HG03342 (cell line): ENCODE data around the gene TTC27.
"Not testable (repeated sequence)": the region's sequence is repeated elsewhere in the genome, so short reads cannot be mapped to it uniquely, and the experiment has no call there.

ENCODE experiments used
- ATAC-seq: cut with Tn5 transposase; IDR thresholded peaks from one replicate; pipeline ENCODE4 v1.9.1; 2021; ENCODE audit warnings: mild to moderate bottlenecking, moderate library complexity; ENCODE audit not compliant: unreplicated experiment

The TTC27 gene

GRCh38 chr2:32750880-32751279, 123.0 kb downstream of the TTC27 start:
- ATAC-seq = no peak

GRCh38 chr2:32752205-32752604, 124.4 kb downstream of the TTC27 start:
- no peak for ATAC-seq

- no peak for ATAC-seq
Observed at GRCh38 chr2:32752952-32753351, 125.1 kb downstream of the TTC27 start.

DNA sequence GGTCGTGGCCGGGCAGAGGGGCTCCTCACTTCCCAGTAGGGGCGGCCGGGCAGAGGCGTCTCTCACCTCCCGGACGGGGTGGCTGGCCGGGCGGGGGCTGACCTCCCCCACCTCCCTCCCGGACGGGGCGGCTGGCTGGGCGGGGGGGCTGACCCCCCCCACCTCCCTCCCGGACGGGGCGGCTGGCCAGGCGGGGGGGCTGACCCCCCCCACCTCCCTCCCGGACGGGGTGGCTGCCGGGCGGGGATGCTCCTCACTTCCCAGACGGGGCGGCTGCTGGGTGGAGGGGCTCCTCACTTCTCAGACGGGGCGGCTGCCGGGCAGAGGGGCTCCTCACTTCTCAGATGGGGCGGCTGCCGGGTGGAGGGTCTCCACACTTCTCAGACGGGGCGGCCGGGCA, 126.8 kb downstream of the TTC27 start:
- not testable (repeated sequence) for ATAC-seq

DNA sequence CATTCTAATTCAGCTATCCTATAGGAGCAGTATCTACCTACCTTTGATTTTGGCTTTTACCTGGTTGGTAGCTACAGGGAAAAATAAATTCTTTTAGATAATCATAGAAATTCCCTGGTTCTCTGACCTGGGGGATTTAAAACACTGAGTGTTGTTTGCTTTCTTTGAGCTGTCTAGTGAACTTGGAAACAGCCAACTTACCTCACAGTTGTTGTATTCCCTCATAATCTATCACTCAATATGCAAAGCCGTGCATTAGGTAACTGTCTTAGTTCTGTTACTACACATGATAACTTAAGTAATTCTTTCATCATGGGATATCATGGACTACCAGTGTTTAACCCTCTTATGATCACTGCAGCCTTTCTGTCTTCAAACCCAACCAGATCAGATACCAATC, 127.8 kb downstream of the TTC27 start:
- ATAC-seq = no peak

GRCh38 chr2:32756074-32756727, 128.4 kb downstream of the TTC27 start:
- no peak for ATAC-seq

DNA sequence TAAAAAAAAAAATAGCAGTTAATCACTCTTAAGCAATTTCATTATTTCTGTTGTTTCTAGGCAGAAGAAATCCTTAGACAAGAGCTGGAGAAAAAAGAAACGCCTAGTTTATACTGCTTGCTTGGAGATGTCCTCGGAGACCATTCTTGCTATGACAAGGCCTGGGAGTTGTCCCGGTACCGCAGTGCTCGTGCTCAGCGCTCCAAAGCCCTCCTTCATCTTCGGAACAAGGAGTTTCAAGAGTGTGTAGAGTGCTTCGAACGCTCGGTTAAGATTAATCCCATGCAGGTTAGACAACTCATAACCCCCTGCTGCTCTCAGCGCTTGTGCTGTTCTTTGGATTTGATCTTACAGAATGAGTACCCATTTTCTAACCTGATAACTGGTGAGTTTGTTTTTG, 130.4 kb downstream of the TTC27 start:
- no peak for ATAC-seq

DNA sequence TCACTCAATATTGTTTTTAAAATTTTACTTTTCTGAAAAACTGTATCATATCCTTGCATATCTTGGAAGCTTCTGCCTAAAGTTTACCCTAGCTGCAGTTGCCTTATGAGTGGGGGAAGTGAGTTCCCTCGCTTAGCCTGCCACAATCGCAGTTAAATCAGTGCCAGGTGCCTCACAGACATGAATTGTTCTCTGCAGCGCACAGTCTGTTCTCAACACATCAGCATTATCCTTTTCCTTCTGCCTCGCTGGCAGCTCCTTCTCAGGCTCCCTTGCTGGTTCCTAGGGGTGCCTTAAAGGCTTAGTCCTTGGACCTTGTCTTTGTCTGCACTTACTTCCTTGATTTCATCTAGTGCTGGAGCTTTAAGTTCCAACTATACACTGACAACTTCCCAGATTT, 132.8 kb downstream of the TTC27 start:
- no peak for ATAC-seq

- no peak for ATAC-seq
Observed at GRCh38 chr2:32768387-32769174, 140.7 kb downstream of the TTC27 start.

DNA sequence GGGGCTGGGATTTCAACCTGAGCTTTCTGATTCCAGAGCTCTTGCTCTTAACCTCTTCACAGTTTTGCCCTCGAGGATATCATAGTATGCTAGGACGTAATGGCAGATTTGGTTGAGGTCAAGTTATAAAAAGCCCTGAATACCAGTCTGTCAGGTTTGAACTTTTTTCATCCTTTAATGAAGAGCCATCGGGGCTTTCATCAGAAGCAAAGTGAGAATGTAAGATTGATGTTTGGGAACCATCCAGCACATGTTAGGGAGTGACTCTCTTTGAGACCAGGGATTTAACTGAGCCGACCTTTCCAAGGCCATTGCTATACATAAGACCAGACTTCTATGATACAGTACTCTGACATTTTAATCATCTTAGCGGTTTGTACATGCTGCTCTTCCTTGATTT, 142.5 kb downstream of the TTC27 start:
- no peak for ATAC-seq

- ATAC-seq = no peak
Observed at GRCh38 chr2:32772638-32773447, 145.0 kb downstream of the TTC27 start.

DNA sequence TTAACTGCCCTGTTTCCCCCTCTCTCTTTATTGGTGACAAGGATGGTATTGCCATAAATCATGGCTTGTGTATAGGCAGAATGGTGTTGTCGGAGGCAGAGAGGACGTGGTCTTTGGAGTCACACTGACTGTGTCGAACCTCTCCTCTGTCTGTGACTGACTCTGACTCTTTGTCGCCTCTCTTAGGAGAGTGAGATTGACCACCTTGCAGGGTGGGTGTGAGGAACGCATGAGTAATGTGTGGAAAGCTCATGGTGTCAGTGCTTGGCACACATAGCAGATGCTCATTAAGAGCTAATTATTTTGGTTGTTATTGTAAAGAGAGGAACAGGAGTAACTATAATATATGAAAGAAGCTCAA, 145.6 kb downstream of the TTC27 start:
- no peak for ATAC-seq

- ATAC-seq = no peak
Observed at GRCh38 chr2:32775954-32776353, 148.1 kb downstream of the TTC27 start.

DNA sequence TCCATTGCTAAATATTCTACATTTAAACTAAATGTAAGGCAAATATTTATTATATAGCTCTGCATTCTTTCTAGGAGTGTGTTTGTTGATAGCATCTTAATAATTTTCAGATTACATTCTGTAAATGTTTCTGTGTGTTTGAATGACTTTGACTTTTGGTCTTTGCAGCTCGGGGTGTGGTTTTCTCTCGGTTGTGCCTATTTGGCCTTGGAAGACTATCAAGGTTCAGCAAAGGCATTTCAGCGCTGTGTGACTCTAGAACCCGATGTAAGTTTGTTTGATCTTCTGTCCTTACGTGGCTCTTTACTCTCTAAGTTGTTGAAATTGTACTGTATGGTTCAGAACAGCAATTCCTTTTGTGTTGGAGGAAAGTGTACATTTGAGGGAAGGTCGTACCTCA, 149.9 kb downstream of the TTC27 start:
- ATAC-seq = no peak

- ATAC-seq = no peak
Observed at GRCh38 chr2:32780961-32781360, 153.1 kb downstream of the TTC27 start.

DNA sequence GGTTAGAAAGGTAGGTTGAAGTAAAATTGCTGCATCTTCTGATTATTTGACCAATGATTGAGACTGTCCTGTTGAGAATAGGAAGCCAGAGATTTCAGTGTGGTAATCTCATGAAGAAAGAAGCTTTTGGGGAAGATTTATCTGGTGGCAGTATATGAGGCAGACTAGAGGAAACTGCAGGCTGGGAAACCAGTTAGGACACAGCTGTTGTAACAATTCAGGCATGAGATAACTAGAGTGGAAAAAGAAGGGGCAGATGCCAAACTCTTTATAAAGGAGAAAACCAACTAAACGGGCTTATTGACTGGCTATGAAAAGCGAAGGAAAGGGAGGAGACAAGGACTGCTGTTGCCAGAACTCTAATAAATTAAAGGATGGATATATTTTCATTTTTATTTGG, 155.6 kb downstream of the TTC27 start:
- ATAC-seq = no peak

DNA sequence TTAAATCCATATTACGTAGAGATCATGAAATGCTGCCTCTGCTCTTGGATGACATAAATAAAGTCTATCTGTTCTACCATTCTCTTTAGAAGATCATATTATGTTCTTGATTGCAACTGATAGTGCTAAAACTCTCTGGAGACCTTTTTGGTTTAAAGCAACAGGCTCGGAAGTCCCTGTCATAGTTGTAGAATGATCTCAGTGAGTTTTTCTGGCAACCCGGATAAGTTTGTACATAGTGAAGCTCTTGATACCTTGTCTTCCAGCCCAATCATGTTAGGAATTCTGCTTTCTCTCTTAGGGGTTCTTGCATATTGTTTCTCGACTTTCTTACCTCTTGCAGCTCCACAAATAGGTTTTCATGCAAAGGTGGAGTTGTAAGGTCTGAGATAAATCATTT, 156.1 kb downstream of the TTC27 start:
- ATAC-seq = no peak

GRCh38 chr2:32787207-32787606, 159.4 kb downstream of the TTC27 start:
- ATAC-seq = no peak

DNA sequence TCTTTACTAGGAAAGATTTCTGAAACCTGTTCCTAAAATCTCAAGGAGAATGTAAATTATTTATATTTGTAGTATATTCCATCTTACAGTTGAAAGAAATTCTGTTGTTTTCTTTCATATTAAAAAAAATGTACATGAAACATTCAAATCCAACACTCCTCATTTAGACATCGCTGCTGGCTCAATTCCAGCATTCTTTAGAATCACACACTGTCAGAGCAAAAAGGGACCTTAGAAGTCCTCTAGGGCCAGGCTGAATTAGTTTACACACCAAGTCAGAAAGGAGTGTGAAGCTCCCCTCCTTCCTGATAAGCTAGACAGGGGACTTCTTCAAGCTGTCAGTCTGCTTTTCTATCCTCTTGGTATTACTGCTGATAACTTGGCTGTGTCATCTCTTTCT, 160.3 kb downstream of the TTC27 start:
- ATAC-seq = no peak

- no peak for ATAC-seq
Observed at GRCh38 chr2:32792416-32792815, 164.6 kb downstream of the TTC27 start.

DNA sequence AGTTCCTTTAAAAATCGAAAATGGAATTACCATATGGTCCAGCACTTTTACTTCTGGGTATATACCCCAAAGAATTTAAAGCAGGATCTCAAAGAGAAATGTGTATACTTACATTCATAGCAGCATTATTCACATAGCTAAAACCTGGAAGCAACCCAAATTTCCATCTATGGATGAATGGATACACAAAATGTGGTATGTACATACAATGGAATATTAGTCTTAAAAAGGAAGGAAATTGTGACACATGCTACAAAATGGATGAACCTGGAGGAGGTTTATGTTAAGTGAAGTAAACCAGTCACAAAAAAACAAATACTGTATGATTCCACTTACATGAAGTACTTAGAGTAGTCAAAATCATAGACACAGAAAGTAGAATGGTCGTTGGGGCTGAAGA, 171.0 kb downstream of the TTC27 start:
- no peak for ATAC-seq

GRCh38 chr2:32801741-32802140, 173.9 kb downstream of the TTC27 start:
- no peak for ATAC-seq
